ENCODE data around the gene NFE2.
"Not testable (repeated sequence)": the region's sequence is repeated elsewhere in the genome, so short reads cannot be mapped to it uniquely, and the experiment has no call there.

NFE2 gene

GRCh38 chr12:54300732-54301427 is at the start of gene NFE2:
Gene NFE2 (minus strand): TSS chr12:54301015. CDS start chr12:54295248, 5,767 bp downstream.
- peak; percentile 45 for DNase-seq (ENCODE audit: low spot score)

DNA sequence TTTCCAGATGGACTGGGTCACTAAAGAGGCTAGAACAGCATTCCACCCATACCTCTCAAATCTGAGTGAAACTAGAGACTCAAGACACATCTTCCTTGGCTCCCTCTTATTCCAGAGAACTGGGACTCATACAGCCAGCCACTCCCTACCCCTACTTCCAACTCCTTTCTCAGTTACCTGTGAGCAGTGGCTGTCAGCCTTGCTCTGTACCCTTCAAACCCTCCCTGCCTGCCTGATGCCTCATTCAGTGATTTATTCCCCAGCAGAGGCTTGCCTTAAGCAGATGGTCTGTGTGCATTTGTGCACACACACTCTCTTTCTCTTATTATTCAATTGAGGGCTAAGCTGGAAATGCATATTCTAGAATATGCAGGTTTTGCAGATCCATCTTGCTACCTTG is 48.9 kb upstream of the NFE2 start:
- no peak for DNase-seq (ENCODE audit: low spot score)

- no peak for DNase-seq (ENCODE audit: low spot score)
Observed at GRCh38 chr12:54349036-54349435, 48.2 kb upstream of the NFE2 start.

- no peak for DNase-seq (ENCODE audit: low spot score)
Observed at GRCh38 chr12:54341378-54342300, 40.8 kb upstream of the NFE2 start.

GRCh38 chr12:54340846-54341245 is 40.0 kb upstream of the NFE2 start:
- DNase-seq (ENCODE audit: low spot score), result no peak

- no peak for DNase-seq (ENCODE audit: low spot score)
Observed at GRCh38 chr12:54338698-54339296, 38.0 kb upstream of the NFE2 start.

DNA sequence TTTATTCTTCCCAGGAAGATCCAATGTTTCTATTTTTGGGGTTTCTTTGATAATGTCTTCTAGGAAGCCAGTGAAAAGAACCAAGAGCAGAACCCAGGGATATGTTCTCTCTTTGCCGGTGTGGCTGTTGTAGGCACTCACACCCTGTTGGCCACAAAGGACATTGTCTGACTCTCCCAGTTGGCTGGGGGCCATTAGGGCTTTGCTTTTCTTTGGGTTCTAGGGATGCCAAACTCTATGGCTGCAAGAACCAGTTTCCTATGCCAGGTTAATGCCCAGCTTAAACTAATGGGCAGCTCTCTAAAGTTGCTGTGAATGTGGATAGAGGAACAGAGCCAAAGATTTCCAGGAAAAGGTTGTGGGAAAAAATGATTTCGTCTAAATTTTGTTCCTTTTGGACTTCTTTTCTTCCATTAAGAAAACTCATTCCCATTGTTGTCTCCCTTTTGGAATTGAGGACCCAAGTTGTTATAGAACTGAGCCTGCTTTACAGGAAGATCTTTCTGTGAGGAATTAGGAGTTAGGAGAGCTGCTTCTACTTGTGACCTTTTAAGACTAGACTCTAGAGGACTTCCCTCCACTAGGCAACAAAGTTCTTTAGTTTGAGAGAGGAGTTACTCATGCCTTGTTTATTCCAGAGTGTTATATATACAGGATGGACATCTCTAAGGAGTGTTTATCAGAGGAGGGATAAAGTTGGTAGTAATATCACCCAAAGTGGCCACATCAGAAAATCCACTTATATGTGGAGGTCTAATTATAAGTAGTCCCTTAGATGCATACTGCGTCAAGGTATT is 37.2 kb upstream of the NFE2 start:
- no peak for DNase-seq (ENCODE audit: low spot score)

- peak; percentile 45 for DNase-seq (ENCODE audit: low spot score)
Observed at GRCh38 chr12:54337280-54337842, 36.5 kb upstream of the NFE2 start.

- no peak for DNase-seq (ENCODE audit: low spot score)
Observed at GRCh38 chr12:54333420-54334034, 32.7 kb upstream of the NFE2 start.

DNA sequence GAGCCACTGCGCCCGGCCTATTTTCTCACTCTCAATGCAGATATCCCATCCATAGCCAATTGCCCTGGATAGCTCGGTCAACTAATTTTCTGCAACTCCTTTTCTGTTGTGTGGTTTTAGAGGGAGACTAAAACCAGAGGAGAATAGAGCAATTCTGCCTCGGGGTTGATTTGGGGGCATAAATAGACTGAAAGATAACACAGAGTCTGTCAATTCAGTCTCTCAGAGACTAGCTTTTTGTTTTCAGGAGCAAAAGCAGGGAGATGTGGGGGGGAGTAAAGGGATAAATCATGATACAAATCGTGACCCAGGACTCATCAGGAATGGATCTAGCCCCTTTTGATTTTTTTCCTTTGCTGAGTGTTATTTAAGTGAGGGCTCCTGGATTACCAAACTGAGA is 30.6 kb upstream of the NFE2 start:
- DNase-seq (ENCODE audit: low spot score), result no peak

- DNase-seq (ENCODE audit: low spot score), result no peak
Observed at GRCh38 chr12:54330442-54330841, 29.6 kb upstream of the NFE2 start.

DNA sequence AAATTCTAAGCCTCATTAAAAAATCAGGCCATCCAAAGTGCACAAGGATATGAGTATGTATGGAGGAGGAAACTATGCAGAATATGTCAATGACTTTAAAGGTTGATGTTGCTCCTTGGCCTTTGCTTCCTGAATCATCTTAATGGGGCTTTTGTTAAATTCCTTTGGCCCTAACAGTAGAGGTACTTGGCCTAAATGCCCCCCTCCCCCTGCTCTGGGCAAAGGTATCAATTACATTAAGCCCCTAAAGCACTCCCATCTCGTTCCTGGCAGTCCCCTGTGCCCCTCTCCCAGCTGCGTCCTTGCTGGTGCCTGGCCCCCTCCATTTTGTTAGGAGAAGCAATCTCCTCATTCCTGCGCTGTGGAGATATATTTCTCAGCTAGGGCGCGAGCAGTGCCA is 28.9 kb upstream of the NFE2 start:
- DNase-seq (ENCODE audit: low spot score), result no peak

DNA sequence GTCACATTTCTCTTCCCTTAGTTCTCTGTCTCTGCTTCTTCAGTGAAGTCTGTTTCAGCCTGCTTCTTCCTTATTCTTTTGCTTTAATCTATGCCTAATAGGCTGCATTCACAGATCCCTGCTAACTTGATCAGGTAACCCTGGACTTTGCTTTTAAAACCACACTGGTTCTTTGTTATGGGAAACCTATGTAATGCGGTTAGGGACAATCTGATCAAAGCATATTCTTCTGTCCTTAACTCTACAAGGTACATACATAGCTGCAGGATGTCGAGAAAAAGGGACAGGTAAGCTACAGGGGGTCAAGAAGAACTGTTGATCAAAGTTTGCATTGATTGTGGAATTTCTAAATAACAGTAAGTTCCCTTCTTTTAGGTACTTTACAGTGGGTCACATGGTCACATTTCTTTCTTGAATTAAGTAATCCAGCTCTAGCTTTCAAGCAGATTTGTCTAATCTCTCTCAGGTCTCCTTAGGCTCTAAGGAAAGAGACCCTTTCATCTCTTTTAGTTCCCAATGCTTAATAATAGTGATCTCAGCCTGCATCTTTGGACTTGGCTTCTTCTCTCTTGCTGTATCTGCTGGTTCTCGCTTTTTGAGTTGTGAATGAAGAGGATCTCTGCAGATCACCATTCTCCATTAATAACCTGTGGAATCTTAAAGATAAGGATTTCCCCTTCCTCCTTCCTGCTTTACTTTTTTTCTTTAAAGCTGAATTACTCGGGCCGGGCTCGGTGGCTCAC is 28.0 kb upstream of the NFE2 start:
- DNase-seq (ENCODE audit: low spot score), result no peak

DNA sequence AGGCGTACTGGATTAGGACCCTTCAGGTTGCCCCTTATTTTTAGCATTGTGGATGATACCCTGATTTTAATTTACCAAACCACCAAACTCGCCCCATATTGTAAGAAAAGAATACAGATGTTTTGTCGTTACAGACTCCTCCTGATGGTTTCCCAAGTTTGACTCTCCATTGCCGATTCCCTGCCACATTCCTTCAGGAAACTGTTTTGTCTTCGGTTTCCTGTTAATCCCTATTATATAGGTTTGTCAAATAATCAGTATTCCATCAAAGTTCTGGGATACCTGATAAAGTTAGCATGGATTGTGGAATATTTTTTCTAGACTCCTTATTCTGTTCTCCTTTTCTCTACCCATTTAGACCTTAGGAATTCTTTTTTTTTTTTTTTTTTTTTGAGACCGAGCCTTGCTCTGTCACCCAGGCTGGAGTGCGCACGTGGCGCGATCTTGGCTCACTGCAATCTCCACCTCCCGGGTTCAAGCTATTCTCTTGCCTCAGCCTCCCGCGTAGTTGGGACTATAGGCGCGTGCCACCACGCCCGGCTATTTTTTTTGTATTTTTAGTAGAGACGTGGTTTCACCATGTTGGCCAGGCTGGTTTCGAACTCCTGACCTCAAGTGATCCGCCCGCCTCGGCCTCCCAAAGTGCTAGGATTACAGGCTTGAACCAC is 24.8 kb upstream of the NFE2 start:
- DNase-seq (ENCODE audit: low spot score), result not testable (repeated sequence)

DNA sequence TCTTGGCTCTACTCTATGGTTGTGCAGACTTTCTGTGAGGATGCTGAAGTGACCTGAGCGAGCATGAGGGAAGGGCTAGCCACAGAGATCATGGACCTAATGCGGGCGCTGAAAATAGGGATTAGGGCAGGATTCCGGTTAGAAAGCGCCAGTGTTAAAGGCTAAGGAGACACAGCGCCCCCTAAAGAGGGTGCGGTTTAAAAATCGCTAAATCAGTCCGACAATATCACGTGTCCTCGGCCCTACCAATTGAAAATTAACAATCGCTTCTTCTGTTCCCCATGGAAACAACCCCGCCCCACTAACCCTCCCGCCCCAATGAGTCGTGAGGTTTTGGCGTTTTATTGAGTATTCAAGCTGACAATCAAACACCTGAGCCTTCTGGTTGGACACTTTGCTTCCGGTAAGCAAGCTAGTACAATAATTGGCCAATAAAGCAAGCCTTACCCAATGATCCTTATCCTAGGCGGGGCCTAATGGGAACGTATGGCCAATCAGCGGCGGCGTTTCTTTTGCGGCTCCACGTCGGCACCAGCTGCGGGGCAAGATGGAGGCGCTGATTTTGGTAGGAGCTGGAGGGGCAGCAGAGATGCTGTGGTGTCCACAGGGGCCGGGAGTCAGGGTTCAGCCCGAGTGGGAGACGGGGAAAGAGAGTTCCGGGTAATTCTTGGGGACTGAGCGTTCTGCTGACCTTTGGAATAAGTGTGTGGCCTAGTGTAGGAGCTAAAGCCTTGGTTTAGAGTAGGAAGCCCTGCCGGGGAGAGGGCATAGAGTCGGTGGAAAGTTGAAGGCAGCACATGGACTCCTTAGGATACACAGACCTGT is 24.0 kb upstream of the NFE2 start, which contains the start of gene COPZ1:
Gene COPZ1 (plus strand): TSS at position 515 of the 825 bp plus-strand sequence. CDS start 33 bp downstream, at position 548.
- DNase-seq (ENCODE audit: low spot score), result peak; percentile 98

DNA sequence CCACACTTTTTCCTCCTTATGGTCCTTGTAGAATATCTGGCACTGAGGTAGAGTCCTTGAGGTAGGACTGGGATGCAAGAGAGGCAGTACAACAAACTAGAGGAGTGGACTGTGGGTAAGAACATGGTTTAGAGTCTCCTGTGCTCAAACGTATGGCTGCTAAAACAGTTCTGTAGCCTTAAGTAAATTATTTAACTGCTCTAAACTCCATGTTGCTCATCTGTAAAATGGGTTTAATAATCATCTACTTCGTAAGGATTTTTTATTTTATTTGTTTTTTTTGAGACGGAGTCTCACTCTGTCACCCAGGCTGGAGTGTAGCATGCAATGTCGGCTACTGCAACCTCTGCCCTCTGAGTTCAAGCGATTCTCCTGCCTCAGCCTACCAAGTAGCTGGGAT is 20.5 kb upstream of the NFE2 start:
- DNase-seq (ENCODE audit: low spot score), result no peak

DNA sequence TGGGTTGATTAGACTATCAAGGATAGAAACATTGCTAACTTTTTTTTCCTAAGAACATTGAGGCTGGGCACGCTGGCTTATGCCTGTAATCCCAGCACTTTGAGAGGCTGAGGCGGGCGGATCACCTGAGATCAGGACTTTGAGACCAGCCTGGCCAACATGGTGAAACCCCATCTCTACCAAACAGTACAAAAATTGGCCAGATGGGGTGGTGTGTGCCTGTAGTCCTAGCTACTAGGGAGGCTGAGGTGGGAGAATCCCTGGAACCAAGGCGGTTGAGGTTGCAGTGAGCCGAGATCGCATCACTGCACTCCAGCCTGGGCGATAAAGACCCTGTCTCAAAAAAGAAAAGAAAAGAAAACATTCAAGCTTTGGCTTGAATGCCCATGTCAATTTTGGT is 11.5 kb upstream of the NFE2 start:
- DNase-seq (ENCODE audit: low spot score), result not testable (repeated sequence)

- no peak for DNase-seq (ENCODE audit: low spot score)
Observed at GRCh38 chr12:54311051-54311450, 10.2 kb upstream of the NFE2 start.
